Breast epithelium (tissue), 3 donors: ENCODE data around the gene SLC22A3.

Experiments used
- CTCF ChIP-seq, 3 donors: fragments of 450-650 bp; IDR thresholded peaks; one replicate each; pipeline ENCODE4 v1.5.1; 2016 to 2017; ENCODE audit warnings: antibody characterized with exemption in 3 of 3, mild to moderate bottlenecking in 3 of 3, moderate library complexity in 3 of 3
- POLR2A ChIP-seq: fragments of 450-650 bp; IDR thresholded peaks from one replicate; pipeline ENCODE4 v1.6.1; 2016; ENCODE audit warnings: antibody characterized with exemption, mild to moderate bottlenecking, moderate library complexity
- POLR2AphosphoS5 ChIP-seq, 3 donors: sonication (generic); formaldehyde crosslinking; IDR thresholded peaks; one replicate each; pipeline ENCODE4 v1.6.1; 2017; ENCODE audit warnings: antibody characterized with exemption in 3 of 3

GRCh38 chr6:160431791-160432404 is 83.7 kb downstream of the SLC22A3 start:
- TF ChIP-seq POLR2A, result no peak
- TF ChIP-seq CTCF (IDR thresholded peaks at IDR 0.05), result no peak
- TF ChIP-seq POLR2AphosphoS5 (IDR thresholded peaks at IDR 0.05), result no peak
